ENCODE data around the gene CLSTN1. TPM values are rescaled to one million over a fixed set of nuclear protein-coding genes. Genes with fewer than 3 reads are reported as not detected.
A peak's percentile ranks its signal among the peaks of the same experiment; 100 is the strongest.

Gene CLSTN1
- total and polyA plus RNA-seq, 2 of the 13 experiments (the other 11 are each of a cell fraction or from before 2014, with no cell fraction given), result 19.7 to 29.8 TPM

DNA sequence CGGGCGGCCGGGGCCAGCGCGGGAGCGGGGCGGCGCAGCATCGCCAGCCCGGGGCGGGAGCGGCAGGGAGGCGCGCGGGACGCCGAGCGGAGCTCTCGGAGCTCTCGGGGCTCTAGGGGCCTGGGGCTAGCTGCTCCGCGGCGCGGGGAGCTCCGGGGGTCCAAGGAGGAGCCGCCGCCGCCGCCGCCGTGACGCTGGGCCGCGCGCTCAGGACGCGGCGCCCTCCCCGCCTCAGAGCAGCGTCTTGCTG lies 147 bp downstream of the CLSTN1 start (continued):
- TF ChIP-seq, protein P1, sequence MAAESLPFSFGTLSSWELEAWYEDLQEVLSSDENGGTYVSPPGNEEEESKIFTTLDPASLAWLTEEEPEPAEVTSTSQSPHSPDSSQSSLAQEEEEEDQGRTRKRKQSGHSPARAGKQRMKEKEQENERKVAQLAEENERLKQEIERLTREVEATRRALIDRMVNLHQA (CRISPR knock-in tag; IDR thresholded peaks at IDR 0.05), result no peak
- no peak for TF ChIP-seq PREB (CRISPR knock-in tag; IDR thresholded peaks at IDR 0.05)
- TF ChIP-seq SALL1 (CRISPR knock-in tag; IDR thresholded peaks at IDR 0.05), result 0 out of 2 replicates have a peak, but pooled peaks have one; percentile 54
- no peak for TF ChIP-seq CREM (IDR thresholded peaks at IDR 0.05)
- no peak for TF ChIP-seq CREM (CRISPR knock-in tag; IDR thresholded peaks at IDR 0.05)
- TF ChIP-seq SPEN (CRISPR knock-in tag; IDR thresholded peaks at IDR 0.05; ENCODE audit: low read depth), result no peak
- TF ChIP-seq HNRNPLL (IDR thresholded peaks at IDR 0.05; ENCODE audit: low read depth, low read length, poor library complexity, severe bottlenecking), result no peak
- TF ChIP-seq ZNF567 (CRISPR knock-in tag; IDR thresholded peaks at IDR 0.05; ENCODE audit: borderline replicate concordance), result no peak
- TF ChIP-seq MEIS1 (CRISPR knock-in tag; IDR thresholded peaks at IDR 0.05; ENCODE audit: borderline replicate concordance), result no peak
- no peak for TF ChIP-seq REXO4 (CRISPR knock-in tag; IDR thresholded peaks at IDR 0.05; ENCODE audit: borderline replicate concordance)
- TF ChIP-seq ATM (IDR thresholded peaks at IDR 0.05; ENCODE audit: borderline replicate concordance), result no peak
- no peak for TF ChIP-seq ZNF503 (CRISPR knock-in tag; IDR thresholded peaks at IDR 0.05)
- TF ChIP-seq, protein P2, sequence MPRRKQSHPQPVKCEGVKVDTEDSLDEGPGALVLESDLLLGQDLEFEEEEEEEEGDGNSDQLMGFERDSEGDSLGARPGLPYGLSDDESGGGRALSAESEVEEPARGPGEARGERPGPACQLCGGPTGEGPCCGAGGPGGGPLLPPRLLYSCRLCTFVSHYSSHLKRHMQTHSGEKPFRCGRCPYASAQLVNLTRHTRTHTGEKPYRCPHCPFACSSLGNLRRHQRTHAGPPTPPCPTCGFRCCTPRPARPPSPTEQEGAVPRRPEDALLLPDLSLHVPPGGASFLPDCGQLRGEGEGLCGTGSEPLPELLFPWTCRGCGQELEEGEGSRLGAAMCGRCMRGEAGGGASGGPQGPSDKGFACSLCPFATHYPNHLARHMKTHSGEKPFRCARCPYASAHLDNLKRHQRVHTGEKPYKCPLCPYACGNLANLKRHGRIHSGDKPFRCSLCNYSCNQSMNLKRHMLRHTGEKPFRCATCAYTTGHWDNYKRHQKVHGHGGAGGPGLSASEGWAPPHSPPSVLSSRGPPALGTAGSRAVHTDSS (CRISPR knock-in tag; conservative IDR thresholded peaks at IDR 0.05), result no peak
- TF ChIP-seq FOSL2 (CRISPR knock-in tag; IDR thresholded peaks at IDR 0.05), result no peak
- no peak for TF ChIP-seq HDAC6 (IDR thresholded peaks at IDR 0.05; ENCODE audit: low read depth, low read length)
- TF ChIP-seq MAZ (IDR thresholded peaks at IDR 0.05; ENCODE audit: borderline replicate concordance, low read depth, low read length), result no peak
- TF ChIP-seq MAZ (CRISPR knock-in tag; IDR thresholded peaks at IDR 0.05; ENCODE audit: low read depth), result peak; percentile 57
- TF ChIP-seq STAT5B (CRISPR knock-in tag; IDR thresholded peaks at IDR 0.05), result no peak
- no peak for TF ChIP-seq ZSCAN31 (CRISPR knock-in tag; IDR thresholded peaks at IDR 0.05; ENCODE audit: low read depth)
- TF ChIP-seq, protein P3, sequence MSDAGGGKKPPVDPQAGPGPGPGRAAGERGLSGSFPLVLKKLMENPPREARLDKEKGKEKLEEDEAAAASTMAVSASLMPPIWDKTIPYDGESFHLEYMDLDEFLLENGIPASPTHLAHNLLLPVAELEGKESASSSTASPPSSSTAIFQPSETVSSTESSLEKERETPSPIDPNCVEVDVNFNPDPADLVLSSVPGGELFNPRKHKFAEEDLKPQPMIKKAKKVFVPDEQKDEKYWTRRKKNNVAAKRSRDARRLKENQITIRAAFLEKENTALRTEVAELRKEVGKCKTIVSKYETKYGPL (CRISPR knock-in tag; IDR thresholded peaks at IDR 0.05), result no peak
- TF ChIP-seq, protein P4, sequence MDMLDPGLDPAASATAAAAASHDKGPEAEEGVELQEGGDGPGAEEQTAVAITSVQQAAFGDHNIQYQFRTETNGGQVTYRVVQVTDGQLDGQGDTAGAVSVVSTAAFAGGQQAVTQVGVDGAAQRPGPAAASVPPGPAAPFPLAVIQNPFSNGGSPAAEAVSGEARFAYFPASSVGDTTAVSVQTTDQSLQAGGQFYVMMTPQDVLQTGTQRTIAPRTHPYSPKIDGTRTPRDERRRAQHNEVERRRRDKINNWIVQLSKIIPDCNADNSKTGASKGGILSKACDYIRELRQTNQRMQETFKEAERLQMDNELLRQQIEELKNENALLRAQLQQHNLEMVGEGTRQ (IDR thresholded peaks at IDR 0.05; ENCODE audit: low read depth, low read length), result no peak
- TF ChIP-seq, protein P4 (CRISPR knock-in tag; IDR thresholded peaks at IDR 0.05; ENCODE audit: borderline replicate concordance), result no peak
- 0 out of 2 replicates have a peak, but pooled peaks have one; percentile 18 for TF ChIP-seq SALL2 (CRISPR knock-in tag; IDR thresholded peaks at IDR 0.05)
- no peak for TF ChIP-seq JARID2 (CRISPR knock-in tag; IDR thresholded peaks at IDR 0.05; ENCODE audit: insufficient replicate concordance)
- no peak for TF ChIP-seq NFATC3 (CRISPR knock-in tag; IDR thresholded peaks at IDR 0.05)

Measured in HepG2 (cell line).